Esophagus (tissue), 2 donors: ENCODE results near the gene FAM24A. TPM values are rescaled to one million over a fixed set of nuclear protein-coding genes. Genes with fewer than 3 reads are reported as not detected.

Experiments
- H3K27ac ChIP-seq, 2 donors: one replicate each; pipeline ENCODE4 v1.5.1; 2013; ENCODE audit warnings: low read depth in 2 of 2, mild to moderate bottlenecking in 2 of 2, inconsistent platforms in 1 of 2, low read length in 1 of 2, moderate library complexity in 1 of 2
- H3K27me3 ChIP-seq, 2 donors: one replicate each; pipeline ENCODE4 v1.6.1; 2013; ENCODE audit warnings: low read length in 2 of 2, control low read depth in 1 of 2, mild to moderate bottlenecking in 1 of 2; ENCODE audit not compliant: insufficient read depth in 2 of 2, control insufficient read depth in 1 of 2
- H3K36me3 ChIP-seq, 2 donors: one replicate each; pipeline ENCODE4 v1.6.1; 2013; ENCODE audit warnings: low read length in 1 of 2; ENCODE audit not compliant: control insufficient read depth in 2 of 2, insufficient read depth in 2 of 2
- H3K4me1 ChIP-seq, 2 donors: one replicate each; pipeline ENCODE4 v1.6.1; 2013; ENCODE audit warnings: low read length in 1 of 2; ENCODE audit not compliant: control insufficient read depth in 2 of 2, insufficient read depth in 2 of 2
- H3K4me3 ChIP-seq, 2 donors: one replicate each; pipeline ENCODE4 v1.5.1; 2013; ENCODE audit warnings: low read length in 2 of 2, mild to moderate bottlenecking in 2 of 2, low read depth in 1 of 2, moderate library complexity in 1 of 2
- H3K9me3 ChIP-seq, 2 donors: one replicate each; pipeline ENCODE4 v1.6.1; 2013; ENCODE audit warnings: mild to moderate bottlenecking in 2 of 2, low read depth in 1 of 2, low read length in 1 of 2, moderate library complexity in 1 of 2; ENCODE audit not compliant: control insufficient read depth in 2 of 2, insufficient read depth in 1 of 2
- WGBS, 2 donors: extraction: QIAGEN DNeasy Blood & Tissue Kit; methylation state at CpG; one replicate each; pipeline ENCODE4 v1.1.7; 2013; 5-methylcytosine and 5-hydroxymethylcytosine counted together
- polyA plus RNA-seq, 2 donors: library from polyadenylated mRNA; stranded (reverse); fragments of 200-250 nt; gene quantifications; one replicate each; pipeline ENCODE4 v1.2.3, GENCODE V29; 2013
- donor health status: healthy with polysubstance abuse.
- donor health status: Bipolar disorder and iron deficiency.

The FAM24A gene
- polyA plus RNA-seq, 2 donors, result not detected

GRCh38 chr10:122957474-122957873 is 47.1 kb downstream of the FAM24A start:
- H3K4me1 ChIP-seq, result peaks cover 5% of the 10 kb centered on the region in 2 donors
- H3K27me3 ChIP-seq, result no peaks in the 10 kb centered on the region
- WGBS, 2 donors, result 76 to 79% methylated on average over 5 of the region's 5 CpGs
- no peaks in the 10 kb centered on the region for H3K36me3 ChIP-seq
- H3K9me3 ChIP-seq, result peaks cover 0 to 5% of the 10 kb centered on the region in 2 donors
- H3K4me3 ChIP-seq, result no peak overlapping the region
- H3K27ac ChIP-seq, result no peak overlapping the region

GRCh38 chr10:122962405-122962804 is 52.0 kb downstream of the FAM24A start:
- no peaks in the 10 kb centered on the region for H3K9me3 ChIP-seq
- WGBS, 2 donors, result 68 to 81% methylated on average over 3 of the region's 3 CpGs
- H3K36me3 ChIP-seq, result no peaks in the 10 kb centered on the region
- no peaks in the 10 kb centered on the region for H3K4me1 ChIP-seq
- no peaks in the 10 kb centered on the region for H3K27me3 ChIP-seq
- H3K27ac ChIP-seq, result no peak overlapping the region
- H3K4me3 ChIP-seq, result no peak overlapping the region

Other genes starting within 250 kb of the FAM24A start
- not detected for gene C10orf120, start 210.8 kb upstream of the FAM24A start, polyA plus RNA-seq
- gene CUZD1, start 64.8 kb upstream of the FAM24A start, polyA plus RNA-seq, result 1 to 10 TPM in 1 of 2 donors, under 1 TPM in 1; 0.32 to 1.3 TPM
- gene FAM24B, start 31.0 kb upstream of the FAM24A start, polyA plus RNA-seq, result 1 to 10 TPM; 1.9 to 2.6 TPM
- gene C10orf88, start 43.6 kb downstream of the FAM24A start, polyA plus RNA-seq, result 1 to 10 TPM; 3.1 to 4.0 TPM
- 1 to 10 TPM; 2.7 to 2.9 TPM for gene PSTK, start 69.8 kb downstream of the FAM24A start, polyA plus RNA-seq
- gene IKZF5, start 98.2 kb downstream of the FAM24A start, polyA plus RNA-seq, result 1 to 10 TPM; 4.5 to 7.2 TPM
- 1 to 10 TPM; 5.2 to 7.3 TPM for gene ACADSB, start 98.4 kb downstream of the FAM24A start, polyA plus RNA-seq
- gene HMX3, start 225.4 kb downstream of the FAM24A start, polyA plus RNA-seq, result not detected
- gene HMX2, start 237.5 kb downstream of the FAM24A start, polyA plus RNA-seq, result under 1 TPM in 1 of 2 donors, not detected in 1; 0.08 TPM
- 10 to 100 TPM; 18.9 to 72.7 TPM for gene BUB3, start 243.8 kb downstream of the FAM24A start, polyA plus RNA-seq